Parathyroid adenoma (tissue), 2 donors: ENCODE measurements around the gene ST8SIA5.
A peak's percentile ranks its signal among the peaks of the same experiment; 100 is the strongest.

ENCODE experiments used
- H2AFZ ChIP-seq: fragments of 300-600 bp; sonication (generic); one replicate; pipeline ENCODE4 v1.7.0; 2017; ENCODE audit warnings: antibody characterized with exemption, mild to moderate bottlenecking
- H3K27ac ChIP-seq: fragments of 300-600 bp; sonication (generic); one replicate; pipeline ENCODE4 v1.7.0; 2017
- H3K27me3 ChIP-seq: fragments of 300-600 bp; sonication (generic); one replicate; pipeline ENCODE4 v1.7.0; 2017; ENCODE audit warnings: low read length; ENCODE audit not compliant: control insufficient read depth, insufficient read depth
- H3K36me3 ChIP-seq: fragments of 300-600 bp; sonication (generic); one replicate; pipeline ENCODE4 v1.7.0; 2017; ENCODE audit warnings: low read length; ENCODE audit not compliant: control insufficient read depth, insufficient read depth
- H3K4me1 ChIP-seq: fragments of 300-600 bp; sonication (generic); one replicate; pipeline ENCODE4 v1.7.0; 2017; ENCODE audit warnings: control low read depth
- H3K4me2 ChIP-seq: fragments of 300-600 bp; sonication (generic); one replicate; pipeline ENCODE4 v1.7.0; 2017; ENCODE audit warnings: low read length
- H3K4me3 ChIP-seq: fragments of 300-600 bp; sonication (generic); one replicate; pipeline ENCODE4 v1.7.0; 2017; ENCODE audit warnings: low read depth, low read length
- H3K79me2 ChIP-seq: fragments of 300-600 bp; sonication (generic); one replicate; pipeline ENCODE4 v1.7.0; 2017; ENCODE audit warnings: control low read depth
- H3K9ac ChIP-seq: fragments of 300-600 bp; sonication (generic); one replicate; pipeline ENCODE4 v1.7.0; 2017; ENCODE audit warnings: mild to moderate bottlenecking
- H3K9me3 ChIP-seq: fragments of 300-600 bp; sonication (generic); one replicate; pipeline ENCODE4 v1.7.0; 2017; ENCODE audit warnings: low read length; ENCODE audit not compliant: control insufficient read depth
- TF ChIP-seq, protein P1 (sequence below): fragments of 300-600 bp; sonication (generic); IDR thresholded peaks from one replicate; pipeline ENCODE4 v1.7.0; 2017; ENCODE audit warnings: antibody characterized with exemption, mild to moderate bottlenecking
- donor health status: primary hyperparathyroidism.

Gene ST8SIA5

DNA sequence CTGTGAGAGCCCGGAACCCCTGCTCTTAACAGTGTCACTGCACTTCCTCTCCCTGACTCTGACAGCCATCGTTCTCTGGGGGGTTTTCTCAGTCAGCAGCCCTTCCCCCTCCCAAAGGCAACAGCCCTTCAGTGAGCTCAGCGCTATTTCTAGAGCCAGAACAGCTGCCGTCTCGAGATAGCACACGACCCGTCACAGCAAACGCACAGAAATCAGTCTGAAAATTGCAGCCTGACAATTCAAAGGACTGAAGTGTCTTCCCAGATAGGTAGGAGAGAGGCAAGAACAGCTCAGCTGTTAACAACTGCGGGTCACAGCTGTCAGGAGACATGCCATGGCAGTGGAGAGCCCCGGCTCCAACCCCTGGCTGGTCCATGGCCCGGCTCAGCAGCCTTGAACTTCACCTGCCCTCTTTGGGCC, 45.4 kb downstream of the ST8SIA5 start:
- Histone ChIP-seq H3K4me1 (peaks cover 65% of the 10 kb centered on the region), H3K27me3 (no peaks in the 10 kb centered on the region), H3K9ac (no peak overlapping the region), H3K27ac (peak overlapping the region; percentile 91), H3K4me2 (peak overlapping the region; percentile 36), H3K36me3 (no peaks in the 10 kb centered on the region), H3K9me3 (no peaks in the 10 kb centered on the region), H3K4me3 (no peak overlapping the region), H2AFZ (peak overlapping the region; percentile 34), H3K79me2 (peaks cover 20% of the 10 kb centered on the region)
- TF ChIP-seq, protein P1, sequence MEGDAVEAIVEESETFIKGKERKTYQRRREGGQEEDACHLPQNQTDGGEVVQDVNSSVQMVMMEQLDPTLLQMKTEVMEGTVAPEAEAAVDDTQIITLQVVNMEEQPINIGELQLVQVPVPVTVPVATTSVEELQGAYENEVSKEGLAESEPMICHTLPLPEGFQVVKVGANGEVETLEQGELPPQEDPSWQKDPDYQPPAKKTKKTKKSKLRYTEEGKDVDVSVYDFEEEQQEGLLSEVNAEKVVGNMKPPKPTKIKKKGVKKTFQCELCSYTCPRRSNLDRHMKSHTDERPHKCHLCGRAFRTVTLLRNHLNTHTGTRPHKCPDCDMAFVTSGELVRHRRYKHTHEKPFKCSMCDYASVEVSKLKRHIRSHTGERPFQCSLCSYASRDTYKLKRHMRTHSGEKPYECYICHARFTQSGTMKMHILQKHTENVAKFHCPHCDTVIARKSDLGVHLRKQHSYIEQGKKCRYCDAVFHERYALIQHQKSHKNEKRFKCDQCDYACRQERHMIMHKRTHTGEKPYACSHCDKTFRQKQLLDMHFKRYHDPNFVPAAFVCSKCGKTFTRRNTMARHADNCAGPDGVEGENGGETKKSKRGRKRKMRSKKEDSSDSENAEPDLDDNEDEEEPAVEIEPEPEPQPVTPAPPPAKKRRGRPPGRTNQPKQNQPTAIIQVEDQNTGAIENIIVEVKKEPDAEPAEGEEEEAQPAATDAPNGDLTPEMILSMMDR: no peak

- Histone ChIP-seq H3K4me2 (peak overlapping the region; percentile 41), H3K27ac (peak overlapping the region; percentile 91), H3K36me3 (no peaks in the 10 kb centered on the region), H3K4me1 (peaks cover 64% of the 10 kb centered on the region), H2AFZ (no peak overlapping the region), H3K4me3 (peak overlapping the region; percentile 24), H3K79me2 (peaks cover 29% of the 10 kb centered on the region), H3K9me3 (no peaks in the 10 kb centered on the region), H3K27me3 (no peaks in the 10 kb centered on the region), H3K9ac (no peak overlapping the region)
- TF ChIP-seq, protein P1: no peak
Measured at GRCh38 chr18:46706968-46707367, 49.9 kb downstream of the ST8SIA5 start.

DNA sequence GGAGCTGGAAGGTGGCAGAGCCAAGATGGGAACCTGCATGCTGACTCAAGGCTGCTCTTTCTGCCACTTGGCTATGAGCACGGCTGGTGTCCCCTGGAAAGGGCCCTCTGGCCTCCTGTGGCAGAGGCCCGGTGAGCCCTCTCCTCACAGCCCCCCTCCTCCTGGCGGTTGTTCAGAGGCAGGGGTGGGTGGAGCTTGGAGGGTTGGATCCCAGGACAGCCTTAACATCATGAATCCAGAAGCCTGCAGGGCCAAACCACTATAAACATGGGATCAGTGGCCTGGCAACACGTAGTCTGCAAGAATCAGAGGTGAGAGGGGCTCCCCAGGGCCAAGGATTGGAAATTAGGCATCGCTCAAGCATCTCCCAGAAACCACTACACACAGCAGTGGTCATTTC, 51.3 kb downstream of the ST8SIA5 start:
- Histone ChIP-seq H3K79me2 (peaks cover 28% of the 10 kb centered on the region), H3K27ac (peak overlapping the region; percentile 69), H3K4me2 (no peak overlapping the region), H3K4me3 (no peak overlapping the region), H3K36me3 (no peaks in the 10 kb centered on the region), H2AFZ (no peak overlapping the region), H3K4me1 (peaks cover 54% of the 10 kb centered on the region), H3K27me3 (no peaks in the 10 kb centered on the region), H3K9me3 (no peaks in the 10 kb centered on the region), H3K9ac (no peak overlapping the region)
- TF ChIP-seq, protein P1: no peak

- H3K4me2 ChIP-seq: no peak overlapping the region
- no peaks in the 10 kb centered on the region for H3K27me3 ChIP-seq
- no peak overlapping the region for H3K9ac ChIP-seq
- no peaks in the 10 kb centered on the region for H3K9me3 ChIP-seq
- H3K4me1 ChIP-seq: peaks cover 57% of the 10 kb centered on the region
- H3K79me2 ChIP-seq: peaks cover 33% of the 10 kb centered on the region
- TF ChIP-seq, protein P1: no peak
- peak overlapping the region; percentile 69 for H3K27ac ChIP-seq
- no peak overlapping the region for H3K4me3 ChIP-seq
- no peaks in the 10 kb centered on the region for H3K36me3 ChIP-seq
- no peak overlapping the region for H2AFZ ChIP-seq
Measured at GRCh38 chr18:46704816-46705215, 52.0 kb downstream of the ST8SIA5 start.

DNA sequence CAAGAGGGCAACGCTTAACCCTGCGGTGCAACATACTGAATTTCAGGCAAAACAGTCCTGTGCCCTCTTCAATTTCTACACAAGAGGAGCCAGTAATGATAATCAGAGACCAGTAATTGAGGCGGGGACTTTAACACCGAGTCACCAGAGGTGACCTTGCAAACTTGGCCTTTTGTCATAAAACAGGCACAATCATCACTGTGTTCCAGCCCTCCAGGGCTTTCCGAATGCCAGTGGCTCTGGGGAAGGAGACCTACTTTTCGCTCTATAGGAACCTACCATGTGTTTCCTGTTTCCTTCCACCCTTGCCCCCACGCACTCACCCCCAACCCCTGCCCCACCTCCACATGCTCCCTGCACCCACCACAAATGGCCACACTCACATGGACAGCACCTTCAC, 52.7 kb downstream of the ST8SIA5 start:
- Histone ChIP-seq H3K27me3 (no peaks in the 10 kb centered on the region), H3K9ac (no peak overlapping the region), H3K79me2 (peaks cover 36% of the 10 kb centered on the region), H3K36me3 (no peaks in the 10 kb centered on the region), H3K4me3 (no peak overlapping the region), H3K4me2 (no peak overlapping the region), H3K4me1 (peaks cover 62% of the 10 kb centered on the region), H3K9me3 (no peaks in the 10 kb centered on the region), H2AFZ (no peak overlapping the region), H3K27ac (no peak overlapping the region)
- TF ChIP-seq, protein P1: no peak
